ENCODE measurements around the gene CFAP46.

GRCh38 chr10:132925071-132925561 is 17.3 kb downstream of the CFAP46 start:
- no peak for TF ChIP-seq CTCF (IDR thresholded peaks at IDR 0.05)
- no peak for TF ChIP-seq POLR2A (IDR thresholded peaks at IDR 0.05)

Measured in esophagus squamous epithelium (tissue), 4 donors.